Hematopoietic multipotent progenitor cell treated with erythropoietin and hydrocortisone succinate and interleukin-3 and kit ligand, for 6 days (in vitro differentiated cells): ENCODE measurements around the gene SAMD7.

Experiments
- DNase-seq: peaks from one replicate; pipeline ENCODE4 v3.0.0-alpha.2; 2015

The SAMD7 gene, protein sequence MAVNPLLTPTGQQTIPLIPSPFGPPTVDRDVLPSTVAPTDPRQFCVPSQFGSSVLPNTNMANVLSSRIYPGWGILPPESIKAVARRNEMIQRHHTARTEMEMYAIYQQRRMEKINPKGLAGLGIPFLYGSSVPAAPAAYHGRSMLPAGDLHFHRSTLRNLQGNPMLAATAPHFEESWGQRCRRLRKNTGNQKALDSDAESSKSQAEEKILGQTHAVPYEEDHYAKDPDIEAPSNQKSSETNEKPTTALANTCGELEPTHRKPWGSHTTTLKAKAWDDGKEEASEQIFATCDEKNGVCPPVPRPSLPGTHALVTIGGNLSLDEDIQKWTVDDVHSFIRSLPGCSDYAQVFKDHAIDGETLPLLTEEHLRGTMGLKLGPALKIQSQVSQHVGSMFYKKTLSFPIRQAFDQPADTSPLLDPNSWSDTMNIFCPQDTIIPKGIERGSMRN

DNA sequence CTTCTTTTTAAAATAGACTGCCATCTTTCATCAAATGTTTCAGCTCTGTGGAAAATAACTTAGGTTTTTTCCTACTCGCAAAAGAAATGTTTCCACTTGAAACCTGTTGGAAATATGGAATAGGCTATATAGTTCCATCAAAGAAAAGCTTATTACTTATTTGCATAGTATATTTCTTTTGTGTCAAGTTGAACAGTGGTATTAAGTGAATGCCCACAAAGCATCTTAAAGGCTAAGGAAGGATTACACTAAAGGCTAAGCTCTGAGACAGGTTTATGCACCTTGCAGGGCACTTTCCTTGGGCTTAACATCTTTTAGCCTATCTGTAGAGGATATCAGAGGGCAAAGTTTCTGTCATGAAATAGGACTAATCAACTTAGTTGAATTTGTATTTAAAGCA lies at the start of gene SAMD7:
SAMD7 (plus strand) TSS at position 301 of the 400 bp plus-strand sequence. CDS start 7,927 bp downstream, outside the sequence.
- DNase-seq = no peak

GRCh38 chr3:169861871-169862270 lies 49.5 kb upstream of the SAMD7 start:
- no peak for DNase-seq

- DNase-seq = peak; percentile 85
Measured at GRCh38 chr3:169863458-169863899, 47.9 kb upstream of the SAMD7 start.

DNA sequence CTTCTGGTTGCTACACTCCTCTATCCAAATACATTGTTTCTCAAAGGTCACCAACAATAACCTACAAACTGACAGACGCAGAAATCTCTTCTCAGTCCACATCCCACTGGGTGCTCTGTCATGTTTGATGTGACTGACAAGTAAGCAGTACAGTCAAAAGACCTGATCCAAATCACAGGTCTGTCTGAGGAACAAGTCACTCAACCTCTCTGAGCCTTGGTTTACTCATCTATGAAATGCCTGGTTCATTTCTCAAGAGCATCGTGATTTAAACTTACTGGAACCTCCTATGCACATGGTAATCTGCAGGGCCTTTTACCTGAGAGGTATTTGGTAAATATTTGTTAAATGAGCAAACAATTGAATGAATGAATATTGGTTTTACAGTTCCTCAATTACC lies 47.1 kb upstream of the SAMD7 start:
- DNase-seq = no peak

DNA sequence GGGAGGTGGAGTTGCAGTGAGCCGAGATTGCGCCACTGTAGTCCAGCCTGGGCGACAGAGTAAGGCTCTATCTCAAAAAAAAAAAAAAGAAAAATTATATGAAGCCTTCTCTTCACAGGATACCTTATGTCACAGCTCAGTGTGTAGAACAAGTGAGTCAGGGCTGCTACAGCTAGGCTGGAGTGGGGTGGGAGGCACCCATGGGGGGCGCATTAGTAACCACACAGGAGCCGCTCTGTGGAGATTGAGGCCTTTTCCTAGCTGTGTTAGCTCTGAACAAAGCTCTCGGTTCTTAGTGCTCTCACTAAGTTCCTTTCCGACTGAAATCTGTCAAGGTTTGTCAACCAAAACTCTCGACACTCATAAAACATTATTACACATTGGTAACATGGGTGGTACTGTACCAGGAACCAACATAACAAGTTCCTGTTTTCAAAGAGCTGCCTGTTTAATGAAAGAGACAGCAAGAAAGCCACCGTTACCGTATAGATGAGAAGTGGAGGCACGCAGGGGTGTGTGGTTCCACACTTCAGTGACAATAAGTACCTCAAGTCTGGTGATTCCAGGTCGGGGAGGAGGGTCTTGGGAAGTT lies 46.1 kb upstream of the SAMD7 start:
- DNase-seq = peak; percentile 56

GRCh38 chr3:169867584-169868210 lies 43.7 kb upstream of the SAMD7 start:
- no peak for DNase-seq

GRCh38 chr3:169868369-169868768 lies 43.0 kb upstream of the SAMD7 start:
- no peak for DNase-seq

GRCh38 chr3:169869484-169870220 lies 41.7 kb upstream of the SAMD7 start, which contains the start of gene LRRC31:
Gene LRRC31 (minus strand): TSS chr3:169869935. CDS start chr3:169869807, 128 bp downstream.
- DNase-seq = no peak

GRCh38 chr3:169871129-169871886 lies 40.1 kb upstream of the SAMD7 start:
- no peak for DNase-seq

DNA sequence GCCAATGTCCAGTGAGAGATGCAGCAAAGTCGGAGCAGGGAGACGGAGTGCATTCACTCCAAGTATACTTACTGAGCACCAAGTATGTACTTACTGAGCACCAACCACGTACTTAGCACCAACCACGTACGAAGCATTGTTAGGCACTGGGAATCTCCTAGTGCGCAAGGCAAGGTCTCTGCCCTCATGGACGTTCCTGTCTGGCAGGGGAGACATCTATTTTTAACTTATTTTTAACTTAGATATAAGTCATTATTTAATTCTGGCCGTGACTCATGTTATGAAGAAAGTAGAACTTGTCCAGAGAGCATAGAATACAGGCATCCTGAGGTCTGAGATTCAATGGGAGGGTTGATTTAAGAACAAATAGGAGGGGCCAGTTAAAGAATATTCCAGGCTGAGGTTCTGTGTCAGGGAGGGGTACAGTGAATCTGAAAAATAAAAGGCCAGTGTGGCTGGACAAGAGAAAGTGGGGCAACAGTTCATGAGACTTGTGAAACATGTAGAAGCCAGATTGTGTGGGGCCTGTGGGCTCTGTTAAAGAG lies 32.3 kb upstream of the SAMD7 start:
- DNase-seq = no peak

GRCh38 chr3:169879845-169880575 lies 31.4 kb upstream of the SAMD7 start:
- DNase-seq = no peak

GRCh38 chr3:169880576-169881250 lies 30.7 kb upstream of the SAMD7 start:
- DNase-seq = no peak

DNA sequence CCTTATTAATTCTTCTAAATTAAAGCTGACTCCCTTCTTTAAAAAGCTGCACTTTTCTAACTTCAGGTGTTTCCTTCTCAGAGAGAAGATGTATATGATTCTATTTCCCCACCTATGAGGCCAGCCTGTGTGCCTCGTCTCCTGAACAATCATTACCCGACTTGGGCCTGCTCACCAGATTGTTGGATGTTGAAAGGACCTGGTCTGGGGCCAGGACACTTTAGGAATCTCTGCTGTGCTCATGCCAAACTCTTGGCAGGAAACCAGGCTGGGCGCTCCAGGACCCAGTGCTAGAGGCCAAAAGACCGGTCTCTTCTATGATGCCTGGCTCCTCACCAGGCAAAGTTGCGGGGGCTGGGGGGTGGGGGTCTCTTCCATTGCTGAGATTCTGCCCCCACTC lies 24.7 kb upstream of the SAMD7 start:
- no peak for DNase-seq

- DNase-seq = no peak
Measured at GRCh38 chr3:169891886-169892285, 19.5 kb upstream of the SAMD7 start.

DNA sequence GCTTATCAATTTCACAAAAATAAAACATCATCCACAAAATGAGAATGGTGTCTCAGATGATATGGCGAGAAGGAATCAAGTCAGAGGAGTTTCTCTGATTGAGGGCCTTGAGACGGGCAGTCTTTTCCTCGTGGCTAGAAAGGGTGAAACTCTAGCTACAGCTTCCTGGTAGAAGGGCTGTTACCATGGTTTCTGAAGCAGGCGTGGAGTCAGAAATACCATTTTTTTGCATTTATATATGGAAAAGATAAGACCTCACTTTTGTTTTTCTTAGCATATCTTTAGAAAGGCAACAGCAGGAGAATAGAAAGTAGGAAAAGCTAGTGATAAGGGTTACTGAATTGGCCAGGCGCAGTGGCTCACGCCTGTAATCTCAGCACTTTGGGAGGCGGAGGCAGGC lies 17.3 kb upstream of the SAMD7 start:
- peak; percentile 38 for DNase-seq

GRCh38 chr3:169895072-169895471 lies 16.3 kb upstream of the SAMD7 start:
- no peak for DNase-seq

GRCh38 chr3:169897284-169897683 lies 14.1 kb upstream of the SAMD7 start:
- no peak for DNase-seq

DNA sequence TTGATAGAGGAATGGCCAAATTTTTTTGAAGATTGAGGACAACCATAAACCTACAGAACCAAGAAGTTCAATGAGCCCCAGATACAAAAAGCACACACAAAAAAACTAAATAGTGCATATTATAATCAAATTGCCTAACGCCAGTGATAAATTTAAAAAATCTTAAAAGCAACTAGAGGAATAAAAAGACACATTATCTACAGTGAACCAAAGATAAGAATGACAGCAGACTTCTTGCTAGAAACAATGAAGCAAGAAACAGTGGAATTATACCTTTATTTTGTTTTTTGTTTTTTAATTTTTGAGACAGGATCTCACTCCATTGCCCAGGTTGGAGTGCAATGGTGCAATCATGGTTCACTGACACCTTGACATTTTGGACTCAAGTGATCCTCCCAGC lies 9.9 kb upstream of the SAMD7 start:
- peak; percentile 19 for DNase-seq

GRCh38 chr3:169905404-169905803 lies 6.0 kb upstream of the SAMD7 start:
- DNase-seq = no peak

GRCh38 chr3:169907476-169907875 lies 3.9 kb upstream of the SAMD7 start:
- no peak for DNase-seq

GRCh38 chr3:169907944-169908343 lies 3.4 kb upstream of the SAMD7 start:
- no peak for DNase-seq
